Lower lobe of right lung (tissue), 2 donors: ENCODE results near the gene RAB40B. TPM values are rescaled to one million over a fixed set of nuclear protein-coding genes. Genes with fewer than 3 reads are reported as not detected.

Experiments used
- ATAC-seq, 2 donors: fragments of 200-7000 bp; cut with Tn5 transposase; one replicate each; pipeline ENCODE4 v1.9.1; 2020 to 2022; ENCODE audit warnings: mild to moderate bottlenecking in 2 of 2, moderate library complexity in 2 of 2
- DNase-seq: peaks from one replicate; pipeline ENCODE4 v3.0.0-alpha.2; 2020
- H3K27ac ChIP-seq: fragments of 200-600 bp; one replicate; pipeline ENCODE4 v1.8.0; 2022
- H3K27me3 ChIP-seq: fragments of 200-600 bp; one replicate; pipeline ENCODE4 v1.8.0; 2022; ENCODE audit warnings: low read depth
- H3K36me3 ChIP-seq: fragments of 200-600 bp; one replicate; pipeline ENCODE4 v1.8.0; 2022; ENCODE audit warnings: mild to moderate bottlenecking
- H3K4me1 ChIP-seq: fragments of 200-600 bp; one replicate; pipeline ENCODE4 v1.8.0; 2022
- H3K4me3 ChIP-seq: fragments of 200-600 bp; one replicate; pipeline ENCODE4 v1.8.0; 2022; ENCODE audit warnings: mild to moderate bottlenecking
- H3K9me3 ChIP-seq: fragments of 200-600 bp; one replicate; pipeline ENCODE4 v1.8.0; 2022
- intact Hi-C: fragments of 100-400 bp; cut with DNase I; formaldehyde crosslinking; loops from one replicate; pipeline ENCODE4 v1.11.0; 2022
- total RNA-seq: library from RNA; stranded (reverse); fragmentation: NEBNext Ultra II Directional; extraction: Animal tissue kit (Norgen Biotek cat#: 25700); gene quantifications from one replicate; pipeline ENCODE4 v1.2.1, GENCODE V29; 2021
- TF ChIP-seq, protein P1 (sequence below): fragments of 200-600 bp; IDR thresholded peaks from one replicate; pipeline ENCODE4 v1.8.0; 2022; ENCODE audit warnings: antibody characterized with exemption, mild to moderate bottlenecking
- donor health status: DM: no; HTN: yes; CAD: no; lungs with severe emphysema.

Gene RAB40B
- total RNA-seq, 1 donor from 2014 or later, result 10.2 TPM

DNA sequence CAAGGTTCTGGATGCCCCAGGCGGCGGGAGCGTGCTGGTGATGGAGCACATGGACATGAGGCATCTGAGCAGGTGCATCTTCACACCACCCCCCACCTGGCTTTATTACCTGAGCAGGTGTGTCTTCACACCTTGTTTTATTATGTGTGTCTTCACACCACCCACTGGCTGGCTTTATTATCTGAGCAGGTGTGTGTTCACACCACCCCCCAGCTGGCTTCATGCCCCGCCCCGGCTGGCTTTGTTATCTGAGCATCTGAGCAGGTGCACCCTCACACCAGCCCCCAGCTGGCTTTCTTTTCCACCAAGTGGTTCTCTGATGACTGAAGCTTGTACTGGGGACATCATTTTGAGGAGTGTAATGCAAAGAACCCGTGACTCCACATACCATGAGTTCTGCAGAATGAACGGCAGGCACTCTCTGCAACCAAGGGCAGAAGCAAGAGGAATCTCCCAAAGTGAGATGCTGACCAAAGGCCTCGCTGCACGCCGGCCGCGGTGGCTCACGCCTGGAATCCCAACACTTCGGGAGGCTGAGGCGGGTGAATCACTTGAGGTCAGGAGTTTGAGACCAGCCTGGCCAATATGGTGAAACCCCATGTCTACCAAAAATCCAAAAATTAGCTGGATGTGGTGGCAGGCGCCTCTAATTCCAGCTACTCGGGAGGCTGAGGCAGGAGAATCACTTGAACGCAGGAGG lies 20.6 kb upstream of the RAB40B start:
- no peaks in the 10 kb centered on the region for H3K9me3 ChIP-seq
- DNase-seq (no peak), ATAC-seq (no peak)
- no peak overlapping the region for H3K27ac ChIP-seq
- TF ChIP-seq, protein P1, sequence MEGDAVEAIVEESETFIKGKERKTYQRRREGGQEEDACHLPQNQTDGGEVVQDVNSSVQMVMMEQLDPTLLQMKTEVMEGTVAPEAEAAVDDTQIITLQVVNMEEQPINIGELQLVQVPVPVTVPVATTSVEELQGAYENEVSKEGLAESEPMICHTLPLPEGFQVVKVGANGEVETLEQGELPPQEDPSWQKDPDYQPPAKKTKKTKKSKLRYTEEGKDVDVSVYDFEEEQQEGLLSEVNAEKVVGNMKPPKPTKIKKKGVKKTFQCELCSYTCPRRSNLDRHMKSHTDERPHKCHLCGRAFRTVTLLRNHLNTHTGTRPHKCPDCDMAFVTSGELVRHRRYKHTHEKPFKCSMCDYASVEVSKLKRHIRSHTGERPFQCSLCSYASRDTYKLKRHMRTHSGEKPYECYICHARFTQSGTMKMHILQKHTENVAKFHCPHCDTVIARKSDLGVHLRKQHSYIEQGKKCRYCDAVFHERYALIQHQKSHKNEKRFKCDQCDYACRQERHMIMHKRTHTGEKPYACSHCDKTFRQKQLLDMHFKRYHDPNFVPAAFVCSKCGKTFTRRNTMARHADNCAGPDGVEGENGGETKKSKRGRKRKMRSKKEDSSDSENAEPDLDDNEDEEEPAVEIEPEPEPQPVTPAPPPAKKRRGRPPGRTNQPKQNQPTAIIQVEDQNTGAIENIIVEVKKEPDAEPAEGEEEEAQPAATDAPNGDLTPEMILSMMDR, result no peak
- H3K4me3 ChIP-seq, result no peak overlapping the region
- intact Hi-C loops, result no loop called here
- H3K27me3 ChIP-seq, result no peaks in the 10 kb centered on the region
- H3K4me1 ChIP-seq, result peaks cover 14% of the 10 kb centered on the region
- peaks cover 47% of the 10 kb centered on the region for H3K36me3 ChIP-seq

DNA sequence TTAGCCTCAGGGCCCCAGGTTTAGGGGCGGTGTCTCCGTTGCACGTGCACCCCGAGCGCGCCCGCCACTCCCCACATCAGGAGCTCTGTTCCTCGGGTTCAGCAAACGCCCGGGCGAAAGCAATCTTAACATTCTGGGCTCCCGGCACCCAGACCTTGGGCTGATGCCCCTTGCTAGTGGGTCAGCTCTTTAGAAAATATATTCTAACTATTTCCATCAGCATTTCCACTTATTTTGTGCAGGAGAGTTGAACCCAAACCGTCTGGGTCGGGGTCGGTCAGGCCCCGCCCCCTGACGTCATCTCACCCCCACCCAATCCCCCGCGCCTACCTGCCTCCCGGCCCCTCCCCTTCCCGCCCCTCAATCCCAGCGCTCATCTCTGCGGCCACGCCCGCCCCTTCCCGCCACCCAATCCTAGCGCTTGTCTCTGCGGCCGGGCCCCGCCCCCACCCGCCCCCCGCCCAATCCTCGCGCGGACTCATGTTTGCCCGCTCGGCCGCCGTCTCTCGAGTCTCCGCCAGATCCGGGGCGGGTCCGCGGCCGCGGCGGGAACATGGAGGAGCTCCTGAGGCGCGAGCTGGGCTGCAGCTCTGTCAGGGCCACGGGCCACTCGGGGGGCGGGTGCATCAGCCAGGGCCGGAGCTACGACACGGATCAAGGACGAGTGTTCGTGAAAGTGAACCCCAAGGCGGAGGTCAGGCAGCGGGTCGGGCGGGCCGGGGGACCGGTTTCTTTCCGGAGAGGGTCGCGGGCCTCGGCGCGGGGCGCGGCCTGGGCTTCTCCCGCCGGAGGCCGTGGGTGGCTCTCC lies 17.9 kb upstream of the RAB40B start, which contains the start of gene FN3KRP:
TSS of gene FN3KRP (plus strand) at position 504 of the 808 bp plus-strand sequence. CDS start at position 554, 50 bp downstream.
- DNase-seq (peak; percentile 97), ATAC-seq (peak; percentile 95 to 98)
- Histone ChIP-seq H3K4me1 (peaks cover 14% of the 10 kb centered on the region), H3K9me3 (no peaks in the 10 kb centered on the region), H3K27ac (peak within 1 kb of the TSS; percentile 72), H3K4me3 (peak within 1 kb of the TSS; percentile 97), H3K36me3 (peaks cover 27% of the 10 kb centered on the region), H3K27me3 (no peaks in the 10 kb centered on the region)
- TF ChIP-seq, protein P1, result no peak
- intact Hi-C loops, result no loop called here

DNA sequence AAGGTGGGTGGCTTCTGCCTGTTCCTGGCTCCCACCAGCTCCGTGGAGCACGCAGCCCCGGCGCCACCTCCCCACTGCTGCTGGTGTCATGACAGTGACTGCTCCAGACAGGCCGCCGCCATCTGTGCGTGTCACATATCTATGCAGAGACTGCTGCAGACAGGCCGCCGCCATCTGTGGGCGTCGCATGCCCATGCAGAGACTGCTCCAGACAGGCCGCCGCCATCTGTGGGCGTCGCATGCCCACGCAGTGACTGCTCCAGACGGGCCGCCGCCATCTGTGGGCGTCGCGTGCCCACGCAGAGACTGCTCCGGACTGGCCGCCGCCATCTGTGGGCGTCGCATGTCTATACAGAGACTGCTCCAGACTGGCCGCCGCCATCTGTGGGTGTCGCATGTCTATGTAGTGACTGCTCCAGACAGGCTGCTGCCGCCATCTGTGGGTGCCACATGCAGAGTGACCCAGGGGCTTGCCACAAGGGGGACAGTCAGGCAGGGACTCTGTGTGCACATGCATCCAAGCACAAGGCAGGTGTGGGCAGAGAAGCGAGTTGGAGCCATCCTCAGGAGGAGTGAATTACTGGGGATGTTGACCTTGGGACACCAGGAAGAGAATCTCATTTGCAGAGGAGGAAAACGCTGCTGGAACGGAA lies 14.7 kb upstream of the RAB40B start:
- no peaks in the 10 kb centered on the region for H3K9me3 ChIP-seq
- peaks cover 14% of the 10 kb centered on the region for H3K4me1 ChIP-seq
- DNase-seq (no peak), ATAC-seq (no peak)
- intact Hi-C loops, result no loop called here
- TF ChIP-seq, protein P1, result no peak
- no peaks in the 10 kb centered on the region for H3K36me3 ChIP-seq
- no peak overlapping the region for H3K4me3 ChIP-seq
- H3K27ac ChIP-seq, result no peak overlapping the region
- peaks cover 5% of the 10 kb centered on the region for H3K27me3 ChIP-seq

DNA sequence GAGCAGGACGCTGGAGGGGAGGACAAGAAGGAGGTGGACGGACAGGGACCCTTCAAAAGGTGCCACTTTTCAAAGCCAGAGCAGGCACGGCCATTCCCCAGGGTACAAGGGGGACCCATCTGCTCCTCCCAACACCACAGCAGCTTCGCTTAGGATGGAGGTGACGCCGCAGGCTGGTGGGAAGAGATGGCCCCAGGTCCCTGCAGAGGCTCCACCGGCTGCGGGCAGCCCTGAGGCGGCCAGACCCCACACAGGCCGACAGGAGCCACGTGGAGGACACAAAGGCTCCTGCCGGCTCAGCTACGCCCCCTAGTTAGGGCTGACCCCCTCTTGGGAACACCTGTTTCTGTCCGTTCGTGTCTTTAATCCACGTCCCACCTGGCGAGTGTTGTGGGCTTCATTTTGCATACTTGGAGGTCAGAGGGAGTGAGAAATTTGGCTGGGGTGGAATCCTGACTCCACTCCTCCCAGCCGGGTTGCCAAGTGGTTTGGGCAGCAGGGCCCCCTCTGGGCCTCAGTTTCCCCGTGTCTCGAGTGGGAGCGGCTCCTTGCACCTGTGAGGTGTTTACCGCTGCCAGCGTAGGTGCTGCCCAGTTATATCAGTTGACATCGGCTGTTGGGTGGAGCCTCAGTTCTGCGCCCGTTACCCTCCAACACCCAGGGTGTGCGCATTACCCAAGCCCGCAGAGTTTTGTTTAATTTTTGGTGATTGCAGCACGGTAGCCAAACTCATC lies 12.2 kb upstream of the RAB40B start:
- intact Hi-C loops, result no loop called here
- Histone ChIP-seq H3K36me3 (no peaks in the 10 kb centered on the region), H3K9me3 (no peaks in the 10 kb centered on the region), H3K4me1 (peaks cover under 1% of the 10 kb centered on the region), H3K4me3 (no peak overlapping the region), H3K27me3 (peaks cover 5% of the 10 kb centered on the region), H3K27ac (no peak overlapping the region)
- ATAC-seq (no peak), DNase-seq (no peak)
- TF ChIP-seq, protein P1, result no peak
